OCI-LY3 (cell line): ENCODE data around the gene NUB1.

Source experiments
- CTCF ChIP-seq: fragments of 200-600, 300-600 bp; sonication (generic); IDR thresholded peaks from 2 replicates; pipeline ENCODE4 v1.5.1; 2014; ENCODE audit warnings: antibody characterized with exemption, low read length, low read depth
- EZH2phosphoT487 ChIP-seq: fragments of 200-600 bp; shearing (Covaris generic); IDR thresholded peaks from 2 replicates; pipeline ENCODE4 v1.6.1; 2018; ENCODE audit warnings: antibody characterized with exemption, mixed run types, low read depth

GRCh38 chr7:151406886-151407583 lies 65.4 kb downstream of the NUB1 start:
- TF ChIP-seq CTCF (no peak), EZH2phosphoT487 (no peak)
